Lower leg skin (tissue), 4 donors: ENCODE data around the gene TMUB2. TPM values are rescaled to one million over a fixed set of nuclear protein-coding genes. Genes with fewer than 3 reads are reported as not detected.

Experiments
- DNase-seq, 2 donors: peaks; one replicate each; pipeline ENCODE4 v3.0.0-alpha.2; 2019; ENCODE audit warnings: low spot score in 2 of 2
- H3K4me3 ChIP-seq: fragments of 200-600 bp; sonication (generic); 2 replicates; pipeline ENCODE4 v1.5.1; 2017; ENCODE audit warnings: mild to moderate bottlenecking, low read depth; ENCODE audit not compliant: poor library complexity, severe bottlenecking
- POLR2A ChIP-seq, 2 donors: fragments of 450-650 bp; IDR thresholded peaks; one replicate each; pipeline ENCODE4 v1.6.1; 2016 to 2017; ENCODE audit warnings: antibody characterized with exemption in 2 of 2, mild to moderate bottlenecking in 1 of 2, moderate library complexity in 1 of 2
- WGBS, 2 donors: methylation state at CpG; one replicate each; pipeline ENCODE4 v1.1.5; 2018; 5-methylcytosine and 5-hydroxymethylcytosine counted together
- intact Hi-C: fragments of 100-400 bp; cut with DNase I; formaldehyde crosslinking; loops from one replicate; pipeline ENCODE4 v1.15.0; 2023; ENCODE audit warnings: low total_unique reads
- total RNA-seq, 4 donors: library from RNA; depleted of rRNA; stranded (reverse); fragments of >200 nt; gene quantifications; one replicate each; pipeline ENCODE4 v1.1.0, GENCODE V29; 2016
- TF ChIP-seq, protein P1 (sequence below), 3 donors: fragments of 450-650 bp; IDR thresholded peaks; one replicate each; pipeline ENCODE4 v1.5.1; 2016; ENCODE audit warnings: antibody characterized with exemption in 3 of 3, mild to moderate bottlenecking in 3 of 3, moderate library complexity in 2 of 3

The TMUB2 gene
- total RNA-seq, 4 donors from 2014 or later, result 23.4 to 44.5 (median 34.8) TPM

DNA sequence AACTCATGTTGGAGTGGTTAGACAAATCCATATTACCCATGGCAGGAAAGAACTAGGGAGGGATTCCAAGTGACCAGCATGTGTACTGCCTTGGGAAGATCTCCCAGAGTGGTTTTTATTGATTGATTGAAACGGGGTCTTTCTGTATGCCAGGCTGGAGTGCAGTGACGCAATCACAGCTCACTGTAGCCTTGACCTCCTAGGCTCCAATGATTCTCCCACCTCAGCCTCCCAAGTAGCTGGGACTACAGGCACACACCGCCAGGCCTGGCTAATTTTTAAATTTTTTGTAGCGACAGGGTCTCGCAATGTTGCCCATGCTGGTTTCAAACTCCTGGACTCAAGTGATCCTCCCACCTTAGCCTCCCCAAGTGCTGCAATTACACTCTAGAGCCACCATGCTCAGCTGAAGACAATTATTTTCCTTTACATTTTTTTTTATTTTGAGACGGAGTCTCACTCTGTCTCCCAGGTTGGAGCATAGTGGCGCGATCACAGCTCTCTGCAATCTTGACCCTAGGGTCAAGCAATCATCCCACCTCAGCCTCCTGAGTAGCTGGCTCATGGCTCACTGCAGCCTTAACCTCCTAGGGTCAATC lies 2.5 kb upstream of the TMUB2 start:
- intact Hi-C loops, result no loop called here
- H3K4me3 ChIP-seq, result no peak overlapping the region
- no peak for DNase-seq
- no peak for TF ChIP-seq POLR2A (IDR thresholded peaks at IDR 0.05)
- TF ChIP-seq, protein P1, sequence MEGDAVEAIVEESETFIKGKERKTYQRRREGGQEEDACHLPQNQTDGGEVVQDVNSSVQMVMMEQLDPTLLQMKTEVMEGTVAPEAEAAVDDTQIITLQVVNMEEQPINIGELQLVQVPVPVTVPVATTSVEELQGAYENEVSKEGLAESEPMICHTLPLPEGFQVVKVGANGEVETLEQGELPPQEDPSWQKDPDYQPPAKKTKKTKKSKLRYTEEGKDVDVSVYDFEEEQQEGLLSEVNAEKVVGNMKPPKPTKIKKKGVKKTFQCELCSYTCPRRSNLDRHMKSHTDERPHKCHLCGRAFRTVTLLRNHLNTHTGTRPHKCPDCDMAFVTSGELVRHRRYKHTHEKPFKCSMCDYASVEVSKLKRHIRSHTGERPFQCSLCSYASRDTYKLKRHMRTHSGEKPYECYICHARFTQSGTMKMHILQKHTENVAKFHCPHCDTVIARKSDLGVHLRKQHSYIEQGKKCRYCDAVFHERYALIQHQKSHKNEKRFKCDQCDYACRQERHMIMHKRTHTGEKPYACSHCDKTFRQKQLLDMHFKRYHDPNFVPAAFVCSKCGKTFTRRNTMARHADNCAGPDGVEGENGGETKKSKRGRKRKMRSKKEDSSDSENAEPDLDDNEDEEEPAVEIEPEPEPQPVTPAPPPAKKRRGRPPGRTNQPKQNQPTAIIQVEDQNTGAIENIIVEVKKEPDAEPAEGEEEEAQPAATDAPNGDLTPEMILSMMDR (IDR thresholded peaks at IDR 0.05), result no peak
- WGBS, 2 donors, result 89 to 93% methylated on average over 8 of the region's 8 CpGs

GRCh38 chr17:44187131-44187899 lies 543 bp downstream of the TMUB2 start:
- H3K4me3 ChIP-seq, result peak overlapping the region; percentile 61
- intact Hi-C loops, result no loop called here
- DNase-seq, result peak in 1 of 2 donors; percentile 88
- WGBS, 2 donors, result 1 to 2% methylated on average over 31 to 32 of the region's 32 CpGs
- TF ChIP-seq, protein P1 (IDR thresholded peaks at IDR 0.05), result no peak
- TF ChIP-seq POLR2A (IDR thresholded peaks at IDR 0.05), result no peak

- no peak for TF ChIP-seq POLR2A (IDR thresholded peaks at IDR 0.05)
- TF ChIP-seq, protein P1 (IDR thresholded peaks at IDR 0.05), result no peak
- intact Hi-C loops, result no loop called here
- WGBS, 2 donors, result 85 to 90% methylated on average over 12 of the region's 12 CpGs
- no peak for DNase-seq
- no peak overlapping the region for H3K4me3 ChIP-seq
Measured at GRCh38 chr17:44188576-44189403, 2.0 kb downstream of the TMUB2 start.

DNA sequence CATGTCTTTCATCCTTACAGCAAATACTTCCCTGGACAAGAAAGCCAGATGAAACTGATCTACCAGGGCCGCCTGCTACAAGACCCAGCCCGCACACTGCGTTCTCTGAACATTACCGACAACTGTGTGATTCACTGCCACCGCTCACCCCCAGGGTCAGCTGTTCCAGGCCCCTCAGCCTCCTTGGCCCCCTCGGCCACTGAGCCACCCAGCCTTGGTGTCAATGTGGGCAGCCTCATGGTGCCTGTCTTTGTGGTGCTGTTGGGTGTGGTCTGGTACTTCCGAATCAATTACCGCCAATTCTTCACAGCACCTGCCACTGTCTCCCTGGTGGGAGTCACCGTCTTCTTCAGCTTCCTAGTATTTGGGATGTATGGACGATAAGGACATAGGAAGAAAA lies 3.7 kb downstream of the TMUB2 start:
- 84 to 86% methylated on average over 10 of the region's 10 CpGs for WGBS, 2 donors
- intact Hi-C loops, result no loop called here
- DNase-seq, result no peak

DNA sequence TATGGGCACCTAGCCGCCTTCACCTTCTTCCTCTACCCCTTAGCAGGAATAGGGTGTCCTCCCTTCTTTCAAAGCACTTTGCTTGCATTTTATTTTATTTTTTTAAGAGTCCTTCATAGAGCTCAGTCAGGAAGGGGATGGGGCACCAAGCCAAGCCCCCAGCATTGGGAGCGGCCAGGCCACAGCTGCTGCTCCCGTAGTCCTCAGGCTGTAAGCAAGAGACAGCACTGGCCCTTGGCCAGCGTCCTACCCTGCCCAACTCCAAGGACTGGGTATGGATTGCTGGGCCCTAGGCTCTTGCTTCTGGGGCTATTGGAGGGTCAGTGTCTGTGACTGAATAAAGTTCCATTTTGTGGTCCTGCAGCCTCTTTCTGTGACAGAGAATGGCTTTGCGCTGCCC lies 4.6 kb downstream of the TMUB2 start:
- 68% methylated on average over 5 of the region's 5 CpGs for WGBS, 2 donors
- no peak overlapping the region for H3K4me3 ChIP-seq
- TF ChIP-seq, protein P1 (IDR thresholded peaks at IDR 0.05), result no peak
- intact Hi-C loops, result no loop called here
- no peak for DNase-seq

More for the DNA sequence above, 3.7 kb downstream of the TMUB2 start:
- no peak for TF ChIP-seq POLR2A (IDR thresholded peaks at IDR 0.05)
- TF ChIP-seq, protein P1 (IDR thresholded peaks at IDR 0.05), result no peak
- no peak overlapping the region for H3K4me3 ChIP-seq
